IMR-90 (cell line): Measurements from ENCODE around the gene DHRSX.

ENCODE experiments used
- BHLHE40 ChIP-seq: fragments of 150-350 bp; IDR thresholded peaks from 2 replicates; pipeline ENCODE4 v1.6.1; 2016; ENCODE audit warnings: mild to moderate bottlenecking, low read depth, low read length
- CEBPB ChIP-seq: IDR thresholded peaks from 2 replicates; pipeline ENCODE4 v1.6.1; 2012; ENCODE audit warnings: low read depth, low read length, improper control_type of control experiment
- CHD1 ChIP-seq: IDR thresholded peaks from 2 replicates; pipeline ENCODE4 v1.6.1; 2012; ENCODE audit warnings: low read depth, low read length, improper control_type of control experiment
- FOS ChIP-seq: fragments of 150-350 bp; IDR thresholded peaks from 2 replicates; pipeline ENCODE4 v1.6.1; 2016; ENCODE audit warnings: low read depth, low read length
- MAFK ChIP-seq: IDR thresholded peaks from 2 replicates; pipeline ENCODE4 v1.6.1; 2012; ENCODE audit warnings: low read depth, low read length, improper control_type of control experiment
- MXI1 ChIP-seq: IDR thresholded peaks from 2 replicates; pipeline ENCODE4 v1.6.1; 2012; ENCODE audit warnings: low read depth, mild to moderate bottlenecking, low read length, moderate library complexity, borderline replicate concordance
- POLR2A ChIP-seq: IDR thresholded peaks from 2 replicates; pipeline ENCODE4 v1.6.1; 2012; ENCODE audit warnings: mild to moderate bottlenecking, low read depth, low read length
- RAD21 ChIP-seq: IDR thresholded peaks from 2 replicates; pipeline ENCODE4 v1.6.1; 2012; ENCODE audit warnings: low read length, improper control_type of control experiment
- RFX5 ChIP-seq: IDR thresholded peaks from 2 replicates; pipeline ENCODE4 v1.8.0; 2012; ENCODE audit warnings: low read depth, mild to moderate bottlenecking, low read length, moderate library complexity
- SMC3 ChIP-seq: fragments of 150-350 bp; IDR thresholded peaks from 2 replicates; pipeline ENCODE4 v1.6.1; 2016; ENCODE audit warnings: low read depth, mild to moderate bottlenecking, antibody characterized with exemption, low read length, moderate library complexity
- TF ChIP-seq, protein P1 (sequence below): conservative IDR thresholded peaks from 2 replicates; pipeline ENCODE4 v1.5.1; 2012; ENCODE audit warnings: mild to moderate bottlenecking, low read depth, low read length, improper control_type of control experiment
- TF ChIP-seq, protein P2 (sequence below): fragments of 150-350 bp; IDR thresholded peaks from 2 replicates; pipeline ENCODE4 v1.6.1; 2016; ENCODE audit warnings: low read depth, mild to moderate bottlenecking, low read length, moderate library complexity, borderline replicate concordance
- TF ChIP-seq, protein P3 (sequence below): fragments of 150-350 bp; IDR thresholded peaks from 2 replicates; pipeline ENCODE4 v1.6.1; 2017; ENCODE audit warnings: mild to moderate bottlenecking, antibody characterized with exemption, low read length, low read depth

GRCh38 chrX:2266445-2267349, 234.1 kb downstream of the DHRSX start:
- TF ChIP-seq, protein P1, sequence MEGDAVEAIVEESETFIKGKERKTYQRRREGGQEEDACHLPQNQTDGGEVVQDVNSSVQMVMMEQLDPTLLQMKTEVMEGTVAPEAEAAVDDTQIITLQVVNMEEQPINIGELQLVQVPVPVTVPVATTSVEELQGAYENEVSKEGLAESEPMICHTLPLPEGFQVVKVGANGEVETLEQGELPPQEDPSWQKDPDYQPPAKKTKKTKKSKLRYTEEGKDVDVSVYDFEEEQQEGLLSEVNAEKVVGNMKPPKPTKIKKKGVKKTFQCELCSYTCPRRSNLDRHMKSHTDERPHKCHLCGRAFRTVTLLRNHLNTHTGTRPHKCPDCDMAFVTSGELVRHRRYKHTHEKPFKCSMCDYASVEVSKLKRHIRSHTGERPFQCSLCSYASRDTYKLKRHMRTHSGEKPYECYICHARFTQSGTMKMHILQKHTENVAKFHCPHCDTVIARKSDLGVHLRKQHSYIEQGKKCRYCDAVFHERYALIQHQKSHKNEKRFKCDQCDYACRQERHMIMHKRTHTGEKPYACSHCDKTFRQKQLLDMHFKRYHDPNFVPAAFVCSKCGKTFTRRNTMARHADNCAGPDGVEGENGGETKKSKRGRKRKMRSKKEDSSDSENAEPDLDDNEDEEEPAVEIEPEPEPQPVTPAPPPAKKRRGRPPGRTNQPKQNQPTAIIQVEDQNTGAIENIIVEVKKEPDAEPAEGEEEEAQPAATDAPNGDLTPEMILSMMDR, result no peak
- TF ChIP-seq FOS, result no peak
- TF ChIP-seq POLR2A, result no peak
- TF ChIP-seq CHD1, result no peak
- TF ChIP-seq RFX5, result no peak
- TF ChIP-seq, protein P2, sequence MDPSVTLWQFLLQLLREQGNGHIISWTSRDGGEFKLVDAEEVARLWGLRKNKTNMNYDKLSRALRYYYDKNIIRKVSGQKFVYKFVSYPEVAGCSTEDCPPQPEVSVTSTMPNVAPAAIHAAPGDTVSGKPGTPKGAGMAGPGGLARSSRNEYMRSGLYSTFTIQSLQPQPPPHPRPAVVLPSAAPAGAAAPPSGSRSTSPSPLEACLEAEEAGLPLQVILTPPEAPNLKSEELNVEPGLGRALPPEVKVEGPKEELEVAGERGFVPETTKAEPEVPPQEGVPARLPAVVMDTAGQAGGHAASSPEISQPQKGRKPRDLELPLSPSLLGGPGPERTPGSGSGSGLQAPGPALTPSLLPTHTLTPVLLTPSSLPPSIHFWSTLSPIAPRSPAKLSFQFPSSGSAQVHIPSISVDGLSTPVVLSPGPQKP, result no peak
- no peak for TF ChIP-seq MXI1
- no peak for TF ChIP-seq CEBPB
- no peak for TF ChIP-seq RAD21
- TF ChIP-seq SMC3, result no peak
- TF ChIP-seq BHLHE40, result no peak
- TF ChIP-seq, protein P3, sequence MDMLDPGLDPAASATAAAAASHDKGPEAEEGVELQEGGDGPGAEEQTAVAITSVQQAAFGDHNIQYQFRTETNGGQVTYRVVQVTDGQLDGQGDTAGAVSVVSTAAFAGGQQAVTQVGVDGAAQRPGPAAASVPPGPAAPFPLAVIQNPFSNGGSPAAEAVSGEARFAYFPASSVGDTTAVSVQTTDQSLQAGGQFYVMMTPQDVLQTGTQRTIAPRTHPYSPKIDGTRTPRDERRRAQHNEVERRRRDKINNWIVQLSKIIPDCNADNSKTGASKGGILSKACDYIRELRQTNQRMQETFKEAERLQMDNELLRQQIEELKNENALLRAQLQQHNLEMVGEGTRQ, result no peak
- no peak for TF ChIP-seq MAFK
